H9 (cell line): ENCODE results near the gene RUFY2. TPM values are rescaled to one million over a fixed set of nuclear protein-coding genes. Genes with fewer than 3 reads are reported as not detected.

Source experiments
- DNase-seq: peaks from one replicate; pipeline ENCODE4 v3.0.0-alpha.2; 2017
- H2AFZ ChIP-seq: one replicate; pipeline ENCODE4 v1.6.1; 2013; ENCODE audit warnings: mild to moderate bottlenecking, low read length, control low read depth, moderate library complexity
- H2AK5ac ChIP-seq: 2 replicates; pipeline ENCODE4 v1.6.1; 2013; ENCODE audit warnings: low read length, control low read depth, mixed read lengths; ENCODE audit not compliant: insufficient read length
- H2BK120ac ChIP-seq: one replicate; pipeline ENCODE4 v1.6.1; 2013; ENCODE audit warnings: low read depth, mild to moderate bottlenecking, low read length, control low read depth, inconsistent platforms; ENCODE audit not compliant: poor library complexity, severe bottlenecking
- H2BK12ac ChIP-seq: 2 replicates; pipeline ENCODE4 v1.6.1; 2013; ENCODE audit warnings: low read length, control low read depth, mixed read lengths, low read depth; ENCODE audit not compliant: insufficient read length
- H2BK15ac ChIP-seq: 2 replicates; pipeline ENCODE4 v1.6.1; 2013; ENCODE audit warnings: low read depth, low read length, control low read depth
- H2BK20ac ChIP-seq: one replicate; pipeline ENCODE4 v1.6.1; 2013; ENCODE audit warnings: low read depth, mild to moderate bottlenecking, low read length, control low read depth, inconsistent platforms; ENCODE audit not compliant: poor library complexity, severe bottlenecking
- H2BK5ac ChIP-seq: 2 replicates; pipeline ENCODE4 v1.6.1; 2013; ENCODE audit warnings: low read length, control low read depth, mixed read lengths; ENCODE audit not compliant: insufficient read length
- H3K14ac ChIP-seq: 2 replicates; pipeline ENCODE4 v1.6.1; 2013; ENCODE audit warnings: low read length, control low read depth; ENCODE audit not compliant: insufficient read depth
- H3K18ac ChIP-seq: 2 replicates; pipeline ENCODE4 v1.6.1; 2013; ENCODE audit warnings: low read depth, mild to moderate bottlenecking, mixed read lengths, low read length, control low read depth; ENCODE audit not compliant: insufficient read length
- H3K23ac ChIP-seq: 2 replicates; pipeline ENCODE4 v1.6.1; 2013; ENCODE audit warnings: low read length, control low read depth, mixed read lengths, low read depth; ENCODE audit not compliant: insufficient read length
- H3K23me2 ChIP-seq: 2 replicates; pipeline ENCODE4 v1.6.1; 2013; ENCODE audit warnings: low read depth, mild to moderate bottlenecking, mixed read lengths, low read length, control low read depth; ENCODE audit not compliant: insufficient read length, poor library complexity, severe bottlenecking
- H3K27ac ChIP-seq: 2 replicates; pipeline ENCODE4 v1.5.1; 2013; ENCODE audit warnings: low read length, control low read depth, mixed read lengths, low read depth; ENCODE audit not compliant: insufficient read length
- H3K27me3 ChIP-seq: 2 replicates; pipeline ENCODE4 v1.6.1; 2013; ENCODE audit warnings: low read length, control low read depth, inconsistent platforms; ENCODE audit not compliant: insufficient read depth
- H3K4ac ChIP-seq: 2 replicates; pipeline ENCODE4 v1.6.1; 2013; ENCODE audit warnings: low read depth, mild to moderate bottlenecking, control low read depth, inconsistent platforms, low read length, moderate library complexity
- H3K4me1 ChIP-seq: 2 replicates; pipeline ENCODE4 v1.6.1; 2013; ENCODE audit warnings: low read length, control low read depth, inconsistent platforms; ENCODE audit not compliant: insufficient read depth
- H3K4me2 ChIP-seq: 2 replicates; pipeline ENCODE4 v1.6.1; 2013; ENCODE audit warnings: low read length, control low read depth, mixed read lengths; ENCODE audit not compliant: insufficient read length, insufficient read depth
- H3K56ac ChIP-seq: 2 replicates; pipeline ENCODE4 v1.6.1; 2013; ENCODE audit warnings: low read depth, mild to moderate bottlenecking, mixed read lengths, low read length, control low read depth; ENCODE audit not compliant: insufficient read length
- H3K79me1 ChIP-seq: 2 replicates; pipeline ENCODE4 v1.6.1; 2013; ENCODE audit warnings: low read depth, mild to moderate bottlenecking, moderate library complexity, low read length, control low read depth, inconsistent platforms; ENCODE audit not compliant: insufficient read depth, poor library complexity, severe bottlenecking
- H3K79me2 ChIP-seq: 2 replicates; pipeline ENCODE4 v1.6.1; 2013; ENCODE audit warnings: low read length, control low read depth, inconsistent platforms; ENCODE audit not compliant: insufficient read depth
- H3K9ac ChIP-seq: 2 replicates; pipeline ENCODE4 v1.6.1; 2013; ENCODE audit warnings: low read length, control low read depth, mixed read lengths; ENCODE audit not compliant: insufficient read length; ENCODE audit errors: extremely low read depth
- H3K9me3 ChIP-seq: one replicate; pipeline ENCODE4 v1.6.1; 2013; ENCODE audit warnings: low read depth, low read length, inconsistent platforms; ENCODE audit not compliant: control insufficient read depth
- H3T11ph ChIP-seq: one replicate; pipeline ENCODE4 v1.6.1; 2013; ENCODE audit warnings: mild to moderate bottlenecking, low read length, control low read depth, inconsistent platforms
- H4K20me1 ChIP-seq: one replicate; pipeline ENCODE4 v1.6.1; 2013; ENCODE audit not compliant: control insufficient read depth, insufficient read length, insufficient read depth
- H4K5ac ChIP-seq: 2 replicates; pipeline ENCODE4 v1.6.1; 2013; ENCODE audit warnings: low read depth, mild to moderate bottlenecking, mixed read lengths, low read length, control low read depth; ENCODE audit not compliant: insufficient read length
- H4K8ac ChIP-seq: replicated peaks from 2 replicates; pipeline ENCODE4 v1.6.1; 2013; ENCODE audit warnings: low read length, control low read depth, mixed read lengths, low read depth; ENCODE audit not compliant: insufficient read length
- H4K91ac ChIP-seq: 2 replicates; pipeline ENCODE4 v1.6.1; 2013; ENCODE audit warnings: low read depth, mild to moderate bottlenecking, moderate library complexity, mixed read lengths, low read length, control low read depth; ENCODE audit not compliant: insufficient read length
- H3K27ac Mint-ChIP-seq, 3 experiments: 2 replicates in 2 of 3; 3 replicates in 1 of 3; pipeline ENCODE4 v1.8.0; 2020 to 2021; ENCODE audit warnings: mixed read lengths in 3 of 3, mild to moderate bottlenecking in 1 of 3, moderate library complexity in 1 of 3
- H3K27me3 Mint-ChIP-seq: 2 replicates; pipeline ENCODE4 v1.8.0; 2021; ENCODE audit warnings: low read depth, mild to moderate bottlenecking, moderate library complexity, mixed read lengths
- H3K36me3 Mint-ChIP-seq, 3 experiments: 2 replicates in 2 of 3; 3 replicates in 1 of 3; pipeline ENCODE4 v1.8.0; 2020 to 2021; ENCODE audit warnings: low read depth in 3 of 3, mixed read lengths in 3 of 3; ENCODE audit not compliant: insufficient read depth in 1 of 3
- H3K4me1 Mint-ChIP-seq, 2 experiments: 2 replicates each; pipeline ENCODE4 v1.8.0; 2020; ENCODE audit warnings: mixed read lengths in 2 of 2
- H3K4me3 Mint-ChIP-seq, 2 experiments: 2 replicates in 1 of 2; 3 replicates in 1 of 2; pipeline ENCODE4 v1.8.0; 2020 to 2021; ENCODE audit warnings: mild to moderate bottlenecking in 2 of 2, mixed read lengths in 2 of 2, moderate library complexity in 1 of 2
- H3K9me3 Mint-ChIP-seq, 2 experiments: 2 replicates in 1 of 2; 3 replicates in 1 of 2; pipeline ENCODE4 v1.8.0; 2020; ENCODE audit warnings: mild to moderate bottlenecking in 2 of 2, mixed read lengths in 2 of 2, moderate library complexity in 1 of 2
- CTCF ChIP-seq: fragments of 200-600 bp; sonication (generic); conservative IDR thresholded peaks from 3 replicates; pipeline ENCODE4 v1.8.0; 2021; ENCODE audit warnings: antibody characterized with exemption, mild to moderate bottlenecking
- WGBS: extraction: QIAGEN DNeasy Blood & Tissue Kit; methylation state at CpG from one replicate; pipeline ENCODE4 v1.1.7; 2013; ENCODE audit warnings: missing lambda C conversion rate, low lambda C conversion rate, mixed read lengths; ENCODE audit not compliant: insufficient read length; ENCODE audit errors: extremely low coverage; 5-methylcytosine and 5-hydroxymethylcytosine counted together
- total RNA-seq: library from RNA; stranded (reverse); gene quantifications from 2 replicates; pipeline ENCODE4 v1.2.1, GENCODE V29; 2021

The RUFY2 gene
- total RNA-seq, 1 experiment from 2014 or later, result 14.1 TPM

DNA sequence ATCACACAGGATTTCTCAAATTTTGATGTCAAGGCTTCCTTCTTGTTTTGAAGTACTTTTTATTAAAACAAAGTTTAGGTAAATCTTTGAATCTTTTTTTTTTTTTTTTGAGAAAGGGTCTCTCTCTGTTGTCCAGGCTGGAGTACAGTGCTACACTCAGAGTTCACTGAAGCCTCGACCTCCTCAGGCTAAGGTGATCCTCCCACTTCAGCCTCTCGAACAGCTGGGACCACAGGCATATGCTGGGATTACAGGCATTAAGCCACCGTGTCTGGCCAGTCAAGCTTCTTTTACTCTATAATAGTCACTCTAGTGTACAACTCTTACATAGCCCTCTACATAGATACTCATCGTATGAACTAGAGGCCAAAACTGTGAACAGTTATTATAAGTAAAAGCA lies 3.4 kb downstream of the RUFY2 start:
- Histone ChIP-seq H4K20me1 (no peaks in the 10 kb centered on the region), H3K27me3 (no peaks in the 10 kb centered on the region), H2BK20ac (no peak overlapping the region), H3T11ph (no peak overlapping the region), H2AK5ac (no peak overlapping the region), H2AFZ (no peak overlapping the region), H2BK12ac (no peak overlapping the region), H3K14ac (no peak overlapping the region), H3K79me1 (no peaks in the 10 kb centered on the region), H2BK120ac (no peak overlapping the region), H3K9me3 (no peaks in the 10 kb centered on the region), H3K9ac (no peak overlapping the region), H3K79me2 (peaks cover 6% of the 10 kb centered on the region; the same call in 1 of the 2 replicates), H3K23ac (no peak overlapping the region), H2BK5ac (no peak overlapping the region), H3K27ac (no peak overlapping the region), H3K23me2 (peaks cover 8% of the 10 kb centered on the region), H4K8ac (no peak overlapping the region), H3K18ac (no peak overlapping the region), H4K5ac (no peak overlapping the region), H3K4me1 (no peaks in the 10 kb centered on the region), H4K91ac (no peak overlapping the region), H2BK15ac (no peak overlapping the region), H3K56ac (no peak overlapping the region), H3K4me2 (no peak overlapping the region), H3K4ac (no peak overlapping the region)
- H3K27ac Mint-ChIP-seq, result no peak overlapping the region
- WGBS, result no CpG with 5 or more reads among the region's 4 CpGs
- H3K27me3 Mint-ChIP-seq, result peaks cover 1% of the 10 kb centered on the region; the same call in 1 of the 2 replicates
- peaks cover 5 to 15% (median 15%) of the 10 kb centered on the region in 3 experiments; a peak in 5 of 7 replicates for H3K36me3 Mint-ChIP-seq
- H3K4me3 Mint-ChIP-seq, result no peak overlapping the region
- H3K9me3 Mint-ChIP-seq, result no peaks in the 10 kb centered on the region
- no peak for TF ChIP-seq CTCF
- peaks cover 17 to 18% of the 10 kb centered on the region in 2 experiments for H3K4me1 Mint-ChIP-seq
- DNase-seq, result no peak
